ENCODE data around the gene DUSP3.
A peak's percentile ranks its signal among the peaks of the same experiment; 100 is the strongest.

Gene DUSP3

DNA sequence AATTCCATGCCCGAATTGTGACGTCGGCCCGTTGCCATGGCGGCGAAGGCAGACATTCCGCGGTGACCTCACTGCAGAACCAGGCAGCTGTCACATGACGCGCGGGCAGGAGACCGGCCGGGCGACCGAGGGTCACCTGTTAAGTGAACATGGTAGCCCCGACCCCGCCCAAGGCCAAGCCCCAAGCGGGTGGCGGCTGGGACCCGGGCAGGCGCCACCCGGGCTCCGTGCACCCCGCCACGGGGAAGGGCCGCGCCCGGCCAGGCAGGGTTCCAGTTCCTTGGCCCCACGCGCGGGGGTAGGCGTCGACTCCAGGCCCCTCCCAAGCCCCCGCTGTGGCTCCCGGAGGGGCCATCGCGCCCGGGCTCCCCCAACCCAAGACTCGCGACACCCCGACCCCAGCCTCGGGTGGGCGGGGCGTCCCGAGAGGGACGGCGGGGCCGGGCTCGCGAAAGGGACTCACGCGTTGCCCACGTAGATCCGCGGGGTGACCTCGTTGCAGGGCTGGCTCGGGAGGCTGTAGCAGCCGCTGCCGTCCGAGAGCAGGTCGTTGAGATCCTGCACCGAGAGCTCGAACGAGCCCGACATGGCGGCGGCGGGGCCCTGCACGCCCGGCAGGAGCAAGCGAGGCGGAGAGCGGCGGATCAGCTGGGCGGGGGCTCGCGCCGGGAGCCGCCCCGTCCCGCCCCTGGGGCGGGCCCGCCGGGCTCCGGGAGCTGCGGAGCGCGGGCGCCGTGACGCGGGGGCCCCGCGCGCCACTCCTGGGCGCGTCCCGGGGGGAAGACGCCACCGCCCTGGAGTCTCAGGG lies at the start of gene DUSP3:
TSS of gene DUSP3 (minus strand) at position 641 of the 808 bp plus-strand sequence. CDS start at position 588, 53 bp downstream.
- DNase-seq, result peak; percentile 77

GRCh38 chr17:43827596-43827995 lies 48.8 kb upstream of the DUSP3 start:
- DNase-seq, result no peak

DNA sequence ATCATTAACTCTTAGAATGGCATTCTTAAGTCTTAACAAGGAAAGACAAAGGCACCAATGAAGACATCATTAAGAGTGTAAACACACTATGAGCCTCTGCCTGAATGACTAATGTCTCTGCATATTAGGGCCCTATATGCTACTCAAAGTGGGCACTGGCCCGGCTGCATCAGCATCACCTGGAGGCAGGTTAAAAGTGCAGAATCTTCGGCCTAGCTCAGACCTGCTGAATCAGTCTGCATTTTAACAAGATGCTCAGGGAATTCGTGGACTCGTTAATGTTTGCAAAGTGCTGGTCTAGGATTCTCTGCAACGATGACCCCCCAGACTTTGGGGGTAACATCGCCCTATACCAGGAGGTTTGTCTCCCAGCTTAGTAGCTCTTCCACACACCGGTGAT lies 47.4 kb upstream of the DUSP3 start:
- no peak for DNase-seq

DNA sequence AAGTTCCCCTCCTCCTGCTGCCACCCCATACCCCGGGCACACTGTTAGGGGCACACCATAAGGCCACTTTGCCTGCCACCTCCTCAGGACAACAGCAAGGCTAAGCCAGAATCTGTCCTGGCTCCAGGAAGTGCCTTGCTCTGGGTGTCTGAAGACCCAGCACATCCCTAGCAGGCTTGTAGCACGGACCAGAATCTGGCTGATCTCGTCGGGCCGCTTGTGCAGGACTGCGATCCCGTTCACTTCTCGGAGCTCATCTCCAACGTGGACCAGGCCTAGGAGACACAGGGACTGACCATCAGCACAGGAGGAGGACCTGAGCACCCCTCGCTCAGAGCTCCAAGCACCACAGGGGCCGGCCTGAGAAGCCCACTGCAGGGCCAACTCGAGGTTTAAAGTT lies 46.8 kb upstream of the DUSP3 start:
- no peak for DNase-seq

DNA sequence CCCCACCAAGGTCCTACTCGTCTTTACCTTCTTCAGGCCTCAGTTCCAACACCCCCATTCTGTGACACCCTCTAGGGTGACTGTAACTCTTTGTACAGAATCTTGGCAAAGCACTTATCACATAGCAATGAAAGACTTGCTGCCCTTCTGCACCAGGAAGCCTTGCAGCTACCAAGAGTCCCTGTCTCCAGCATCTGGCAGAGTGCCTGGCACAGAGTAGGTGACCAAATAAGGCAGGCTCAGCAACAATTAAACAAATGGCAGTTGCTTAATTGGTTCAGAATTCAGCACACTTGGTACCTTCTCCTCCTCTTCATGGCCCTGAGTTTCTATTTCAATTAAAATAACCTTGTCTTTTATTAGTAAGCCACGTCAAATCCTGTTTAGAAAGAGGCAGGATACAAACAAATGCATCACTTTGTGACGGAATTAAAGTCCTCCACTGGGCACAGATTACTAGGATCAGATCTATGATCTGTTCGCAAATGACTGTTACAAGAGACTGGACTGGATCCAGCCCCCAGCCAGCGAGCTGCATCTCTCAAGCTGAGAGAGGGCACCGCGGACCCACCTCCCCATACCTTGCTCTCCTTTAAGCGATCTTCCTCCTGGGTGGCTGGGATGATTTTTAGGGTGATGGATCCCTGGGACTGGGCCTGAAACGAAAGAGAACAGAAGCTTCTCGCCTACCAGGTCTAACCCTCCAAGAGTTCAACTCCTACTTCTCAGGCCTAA lies 44.7 kb upstream of the DUSP3 start:
- DNase-seq, result no peak

GRCh38 chr17:43822570-43823190 lies 43.9 kb upstream of the DUSP3 start:
- no peak for DNase-seq

GRCh38 chr17:43820759-43821158 lies 42.0 kb upstream of the DUSP3 start:
- DNase-seq, result no peak

DNA sequence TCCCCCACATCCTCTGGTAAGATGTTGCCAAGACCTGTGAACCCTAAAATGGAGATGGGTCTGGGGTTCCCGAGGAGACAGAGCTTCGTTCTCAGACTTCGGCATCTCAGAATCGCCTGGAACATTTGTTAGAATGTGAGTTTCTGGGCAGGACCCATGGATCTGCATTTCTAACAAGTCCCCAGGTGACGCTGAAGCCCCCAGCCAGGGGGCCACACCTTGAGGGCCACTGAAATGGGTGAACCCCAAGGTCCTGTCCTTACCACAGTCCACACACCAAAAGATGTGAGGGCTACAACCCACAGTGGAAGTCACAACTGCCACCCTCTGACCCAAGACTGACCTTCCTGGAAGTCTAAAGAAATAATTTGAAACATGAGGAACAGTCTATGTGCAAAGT lies 40.2 kb upstream of the DUSP3 start:
- DNase-seq, result no peak

DNA sequence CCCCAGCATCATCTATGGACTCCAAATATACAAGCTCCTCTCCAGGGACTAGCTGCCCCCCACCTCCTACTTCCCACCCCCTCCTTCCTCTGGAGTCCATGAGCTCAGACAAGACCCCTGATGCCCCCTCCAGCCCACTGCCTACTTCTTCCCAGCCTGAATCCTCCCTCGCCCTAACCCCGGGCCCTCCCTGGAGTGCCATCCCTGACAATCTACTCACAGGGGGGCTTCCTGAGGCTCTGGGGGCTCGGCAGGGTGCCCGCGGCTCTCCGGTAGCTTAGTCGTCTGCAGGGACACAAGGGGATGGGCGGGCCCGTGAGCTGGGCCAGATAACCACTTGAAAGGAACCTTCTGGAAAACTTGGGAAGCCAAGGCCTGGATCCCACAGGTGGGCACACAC lies 39.0 kb upstream of the DUSP3 start:
- DNase-seq, result no peak

DNA sequence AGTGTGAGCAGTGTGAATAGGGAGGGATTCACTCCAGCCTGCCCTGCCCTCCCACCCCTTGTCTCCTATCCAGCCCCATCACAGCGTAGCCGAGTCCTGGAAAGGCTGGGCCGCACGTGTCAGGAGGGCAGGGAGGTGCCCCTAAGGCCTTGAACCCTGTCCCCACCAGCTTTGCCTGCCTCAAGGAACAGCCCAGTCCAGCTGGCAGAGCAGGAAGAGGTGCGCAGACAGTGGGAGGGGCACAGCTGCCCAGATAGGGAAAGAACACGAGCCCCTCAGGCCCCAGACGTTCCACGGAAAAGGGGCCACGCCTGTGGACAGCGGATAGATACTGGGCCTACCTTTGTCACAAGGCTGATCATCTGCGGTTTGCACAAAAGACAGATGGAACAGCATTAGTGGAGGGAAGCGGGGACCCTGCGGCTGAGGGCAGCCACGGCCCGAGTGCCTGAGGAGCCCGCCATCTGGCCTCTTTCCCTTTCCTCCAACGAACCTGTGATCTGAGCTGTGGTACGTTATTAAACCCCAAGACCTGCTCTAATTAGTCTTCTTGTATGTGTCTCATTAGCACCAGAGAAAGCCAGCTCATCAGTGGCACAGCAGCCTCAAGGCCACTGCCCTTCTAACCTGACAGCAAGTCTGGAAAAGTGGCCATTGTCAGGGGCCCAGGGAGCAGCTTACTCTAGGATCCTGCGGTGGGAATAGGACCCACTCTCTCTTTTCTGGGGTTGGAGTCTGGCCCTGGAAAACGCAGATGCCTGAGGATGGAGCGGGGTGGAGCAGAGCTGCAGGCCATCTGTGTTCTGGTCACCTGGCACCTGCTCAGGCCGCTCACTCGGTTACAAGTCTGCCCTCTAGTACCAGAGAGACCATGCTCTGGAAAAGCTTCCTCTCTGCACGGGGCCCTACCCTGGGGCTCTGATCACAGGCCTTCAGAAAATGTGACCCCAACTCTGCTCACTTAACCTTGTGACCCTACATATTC lies 37.9 kb upstream of the DUSP3 start:
- no peak for DNase-seq

DNA sequence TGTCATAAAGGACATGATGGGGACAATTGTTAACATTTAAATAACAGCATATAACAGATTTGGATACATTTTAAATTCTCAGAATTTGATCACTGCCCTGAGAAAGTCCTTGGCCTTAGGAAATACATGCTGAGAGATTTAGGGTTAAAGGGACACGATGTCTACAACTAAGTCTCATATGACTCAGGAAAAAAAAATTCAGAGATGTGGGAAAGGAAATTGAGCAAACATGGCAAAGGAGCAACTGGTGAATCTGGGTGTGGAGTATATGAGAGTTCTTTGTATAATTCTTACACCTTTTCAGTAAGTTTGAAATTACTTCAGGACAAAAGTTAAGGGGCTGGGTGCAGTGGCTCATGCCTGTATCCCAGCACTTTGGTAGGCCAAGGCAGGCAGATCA lies 35.9 kb upstream of the DUSP3 start:
- DNase-seq, result no peak

- no peak for DNase-seq
Observed at GRCh38 chr17:43814026-43814425, 35.2 kb upstream of the DUSP3 start.

DNA sequence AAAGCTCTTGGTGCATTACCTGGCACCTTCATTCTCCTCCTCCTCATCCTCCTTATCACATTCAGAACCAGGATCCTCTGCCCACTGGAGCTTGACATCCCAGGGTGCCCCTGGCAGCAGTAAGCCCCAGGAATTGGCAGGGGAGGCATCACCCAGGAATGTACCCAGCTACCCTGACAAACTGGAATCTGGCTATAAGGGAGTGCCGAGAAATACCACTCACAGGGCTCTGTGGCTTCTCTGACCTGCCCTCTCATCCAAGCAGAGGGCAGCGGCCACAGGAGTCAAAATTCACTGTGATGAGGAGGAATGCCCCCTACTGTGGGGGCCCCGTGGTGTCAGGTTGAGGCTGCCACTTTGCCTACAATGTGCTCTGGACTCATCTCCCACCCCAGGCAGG lies 34.6 kb upstream of the DUSP3 start:
- no peak for DNase-seq

DNA sequence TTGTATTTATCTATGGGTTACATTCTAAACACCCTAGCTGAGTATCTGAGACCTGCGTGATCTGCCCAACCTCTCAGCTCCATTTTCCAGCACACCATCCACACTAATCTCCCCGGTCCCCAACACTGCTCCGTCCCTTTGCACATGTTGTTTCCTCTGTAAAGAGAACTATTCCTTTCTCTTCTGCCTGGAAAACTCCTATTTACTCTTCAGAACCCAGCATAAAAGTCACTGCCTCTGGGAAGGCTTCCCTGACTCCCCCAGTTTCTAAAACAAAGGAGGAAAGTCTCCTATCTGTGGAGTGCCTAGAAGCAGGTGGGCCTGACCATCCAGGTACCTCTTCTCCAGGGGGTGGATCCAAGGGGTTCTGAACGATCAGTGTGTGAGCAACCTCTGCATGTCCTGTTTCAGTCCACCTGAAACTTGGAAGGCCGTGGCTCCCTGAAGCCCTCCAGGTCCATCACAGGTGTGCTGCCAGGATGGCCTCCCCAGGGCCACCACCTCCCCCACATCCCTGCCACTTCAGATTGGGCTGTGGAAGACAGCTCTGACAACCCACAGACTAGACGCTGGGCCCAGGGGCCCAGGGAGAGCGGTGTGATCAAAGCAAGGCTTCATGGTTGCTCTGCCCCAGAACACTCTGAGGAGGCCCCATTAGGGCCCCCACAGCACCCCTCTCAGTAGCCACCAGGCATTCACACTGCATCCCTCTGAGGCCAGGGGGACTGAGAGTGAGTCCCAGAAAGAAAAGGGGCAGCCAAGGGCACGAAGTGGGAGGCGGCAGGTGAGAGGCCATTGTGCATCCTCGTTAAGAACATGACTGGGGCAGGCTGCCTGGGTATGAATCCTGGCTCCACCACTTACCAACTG lies 33.9 kb upstream of the DUSP3 start:
- no peak for DNase-seq

GRCh38 chr17:43810823-43811222 lies 32.0 kb upstream of the DUSP3 start:
- DNase-seq, result no peak

GRCh38 chr17:43810226-43810715 lies 31.5 kb upstream of the DUSP3 start:
- no peak for DNase-seq

DNA sequence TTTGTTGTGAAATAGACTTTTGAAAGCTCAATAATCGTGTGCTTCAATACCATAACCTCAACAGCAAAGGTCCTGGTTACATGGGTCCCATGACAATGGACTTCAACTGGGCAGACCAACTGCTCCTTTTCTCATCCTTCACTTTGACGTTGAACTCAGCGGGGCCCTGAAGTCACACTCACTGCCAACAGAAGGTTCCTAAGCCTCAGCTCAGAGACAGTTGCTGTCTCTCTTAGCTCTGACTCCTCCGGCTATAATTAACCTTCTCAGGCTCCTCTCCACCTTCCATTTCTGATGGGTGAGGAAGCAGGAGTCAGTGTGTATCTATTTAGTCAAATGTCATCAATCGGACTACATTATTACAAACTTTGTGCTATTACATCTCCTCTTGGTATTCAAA lies 30.3 kb upstream of the DUSP3 start:
- no peak for DNase-seq

DNA sequence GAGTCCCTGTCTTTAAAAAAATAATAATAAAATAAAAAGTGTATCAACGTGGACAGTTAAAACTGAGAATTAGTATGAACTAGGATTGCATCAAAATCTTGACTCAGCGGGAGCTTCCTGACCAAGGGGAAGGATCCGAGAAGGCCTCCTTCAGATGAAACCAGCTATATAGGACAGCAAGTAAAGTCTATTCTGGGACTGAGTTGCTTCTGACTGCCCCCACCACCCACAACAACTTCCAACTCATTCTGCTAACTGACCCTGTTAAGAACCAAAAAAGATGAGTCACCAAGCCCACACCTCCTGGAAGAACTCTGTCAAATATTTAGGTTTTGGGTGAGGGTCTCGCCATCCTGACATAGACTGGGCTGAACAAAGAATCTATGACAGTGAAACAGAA lies 29.3 kb upstream of the DUSP3 start:
- no peak for DNase-seq

DNA sequence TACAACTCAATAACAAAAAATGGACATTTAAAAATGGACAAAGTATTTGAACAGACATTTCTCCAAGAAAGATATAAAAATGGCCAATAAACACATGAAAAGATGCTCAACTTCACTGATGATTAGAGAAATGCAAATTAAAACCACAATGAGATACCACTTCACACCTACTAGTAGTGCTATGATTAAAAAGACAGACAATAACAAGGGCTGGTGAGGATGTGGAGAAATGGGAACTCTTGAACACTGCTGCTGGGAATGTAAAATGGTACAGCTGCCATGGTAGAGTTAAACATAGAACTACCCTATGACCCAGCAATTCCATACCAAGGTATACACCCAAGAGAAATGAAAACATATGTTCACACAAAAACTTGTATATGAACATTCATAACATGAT lies 26.3 kb upstream of the DUSP3 start:
- no peak for DNase-seq

DNA sequence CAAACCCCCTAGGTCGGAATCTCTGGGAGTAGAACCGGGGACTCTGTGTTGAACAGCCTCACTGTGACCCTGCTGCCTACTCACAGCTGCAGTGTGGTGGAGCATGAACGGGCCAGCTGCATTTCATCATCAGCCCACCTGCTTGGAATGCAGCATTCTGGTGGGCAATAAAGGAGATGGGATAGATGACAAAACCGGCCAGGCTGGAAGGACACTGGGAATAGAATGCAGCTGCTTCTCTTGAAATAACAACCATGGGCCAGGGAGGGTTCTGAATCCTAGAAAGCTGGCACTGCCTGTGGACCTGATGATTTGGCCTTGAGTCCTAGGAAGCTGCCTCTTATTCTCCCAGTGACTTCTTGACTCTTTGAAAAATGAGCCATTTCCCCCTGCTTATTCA lies 25.0 kb upstream of the DUSP3 start:
- DNase-seq, result no peak

- DNase-seq, result no peak
Observed at GRCh38 chr17:43801844-43802243, 23.1 kb upstream of the DUSP3 start.

GRCh38 chr17:43800736-43801135 lies 22.0 kb upstream of the DUSP3 start:
- no peak for DNase-seq
